Neural progenitor cell (in vitro differentiated cells): ENCODE data around the gene UHRF1.

ENCODE experiments used
- EZH2 ChIP-seq: fragments of 200-600 bp; sonication (generic); IDR thresholded peaks from 2 replicates; pipeline ENCODE4 v1.6.1; 2017; ENCODE audit warnings: antibody characterized with exemption, mild to moderate bottlenecking, moderate library complexity
- EZH2phosphoT487 ChIP-seq: fragments of 200-600 bp; sonication (generic); IDR thresholded peaks from 2 replicates; pipeline ENCODE4 v1.6.1; 2017; ENCODE audit warnings: antibody characterized with exemption
- TF ChIP-seq, protein P1 (sequence below): fragments of 200-600 bp; sonication (generic); IDR thresholded peaks from 2 replicates; pipeline ENCODE4 v1.5.1; 2017; ENCODE audit warnings: antibody characterized with exemption, mild to moderate bottlenecking

DNA sequence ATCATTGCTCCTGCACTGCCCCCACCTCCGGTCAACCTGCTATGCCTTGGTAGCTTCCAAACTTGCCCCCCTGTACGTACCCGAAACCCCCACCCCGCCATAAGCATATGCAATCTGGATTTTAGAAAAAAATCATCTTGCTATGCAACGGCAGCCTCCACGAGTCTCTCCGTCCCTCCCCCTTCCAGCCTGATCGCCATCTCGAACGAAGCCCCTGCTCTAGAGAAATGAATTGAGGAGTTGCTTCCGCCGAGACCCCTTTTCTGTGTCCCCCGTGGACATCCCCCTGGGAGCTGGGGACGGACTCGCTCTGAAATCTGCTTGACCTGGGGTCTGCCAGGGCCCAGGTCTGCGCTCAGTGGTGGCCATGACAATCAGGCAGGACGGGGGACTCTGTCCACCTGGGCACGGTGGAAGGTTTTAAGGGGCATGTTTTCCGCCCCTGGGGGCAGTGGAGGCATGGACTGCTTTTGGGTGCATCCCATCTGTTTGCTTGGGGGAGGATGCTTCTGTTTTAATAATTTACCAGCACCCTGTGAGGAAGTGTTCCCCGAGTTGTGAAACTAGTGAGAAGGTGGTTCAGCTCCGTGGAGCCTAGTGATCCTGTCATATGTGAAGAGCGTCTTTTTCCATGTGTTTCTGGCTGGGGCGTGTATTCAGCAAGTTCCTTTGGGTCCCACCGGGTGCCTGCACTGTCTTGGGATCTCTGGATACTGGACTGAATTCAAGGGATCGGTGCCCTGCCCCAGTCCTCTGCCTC, 60.7 kb downstream of the UHRF1 start:
- TF ChIP-seq, protein P1, sequence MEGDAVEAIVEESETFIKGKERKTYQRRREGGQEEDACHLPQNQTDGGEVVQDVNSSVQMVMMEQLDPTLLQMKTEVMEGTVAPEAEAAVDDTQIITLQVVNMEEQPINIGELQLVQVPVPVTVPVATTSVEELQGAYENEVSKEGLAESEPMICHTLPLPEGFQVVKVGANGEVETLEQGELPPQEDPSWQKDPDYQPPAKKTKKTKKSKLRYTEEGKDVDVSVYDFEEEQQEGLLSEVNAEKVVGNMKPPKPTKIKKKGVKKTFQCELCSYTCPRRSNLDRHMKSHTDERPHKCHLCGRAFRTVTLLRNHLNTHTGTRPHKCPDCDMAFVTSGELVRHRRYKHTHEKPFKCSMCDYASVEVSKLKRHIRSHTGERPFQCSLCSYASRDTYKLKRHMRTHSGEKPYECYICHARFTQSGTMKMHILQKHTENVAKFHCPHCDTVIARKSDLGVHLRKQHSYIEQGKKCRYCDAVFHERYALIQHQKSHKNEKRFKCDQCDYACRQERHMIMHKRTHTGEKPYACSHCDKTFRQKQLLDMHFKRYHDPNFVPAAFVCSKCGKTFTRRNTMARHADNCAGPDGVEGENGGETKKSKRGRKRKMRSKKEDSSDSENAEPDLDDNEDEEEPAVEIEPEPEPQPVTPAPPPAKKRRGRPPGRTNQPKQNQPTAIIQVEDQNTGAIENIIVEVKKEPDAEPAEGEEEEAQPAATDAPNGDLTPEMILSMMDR, result no peak
- no peak for TF ChIP-seq EZH2
- TF ChIP-seq EZH2phosphoT487, result no peak
